ENCODE results near the gene DDX1. TPM values are rescaled to one million over a fixed set of nuclear protein-coding genes. Genes with fewer than 3 reads are reported as not detected.

Gene DDX1
- total and polyA plus RNA-seq, 2 experiments from 2014 or later = 99.9 to 102 TPM

GRCh38 chr2:15565994-15566671, 25.5 kb upstream of the DDX1 start:
- Mint-ChIP-seq H3K27me3 (ENCODE audit: insufficient read depth, low read depth, poor library complexity) (no peaks in the 10 kb centered on the region), H3K4me3 (no peak overlapping the region), H3K36me3 (ENCODE audit: low read depth) (no peaks in the 10 kb centered on the region), H3K9me3 (no peaks in the 10 kb centered on the region), H3K4me1 (peaks cover 13% of the 10 kb centered on the region), H3K27ac (no peak overlapping the region)
- H3K27me3 ChIP-seq (ENCODE audit: insufficient read depth) = no peaks in the 10 kb centered on the region
- no peaks in the 10 kb centered on the region for H3F3A ChIP-seq (replicated peaks; ENCODE audit: low read depth)
- TF ChIP-seq POLR2AphosphoS5 (IDR thresholded peaks at IDR 0.05; ENCODE audit: low read depth) (no peak), CREB1 (CRISPR knock-in tag; IDR thresholded peaks at IDR 0.05; ENCODE audit: low read depth) (no peak), ZNF462 (CRISPR knock-in tag; IDR thresholded peaks at IDR 0.05) (no peak), EZH2 (IDR thresholded peaks at IDR 0.05; ENCODE audit: low read depth, unreplicated experiment) (no peak), ZNF331 (CRISPR knock-in tag; IDR thresholded peaks at IDR 0.05; ENCODE audit: low read depth) (no peak), NANOG (IDR thresholded peaks at IDR 0.05; ENCODE audit: borderline replicate concordance) (no peak), STAT1 (IDR thresholded peaks at IDR 0.05; ENCODE audit: unreplicated experiment) (no peak), REST (IDR thresholded peaks at IDR 0.05; ENCODE audit: unreplicated experiment) (no peak), EZH2phosphoT487 (IDR thresholded peaks at IDR 0.05; ENCODE audit: unreplicated experiment) (no peak), JUNB (IDR thresholded peaks at IDR 0.05; ENCODE audit: unreplicated experiment) (no peak)
- TF ChIP-seq, protein P1, sequence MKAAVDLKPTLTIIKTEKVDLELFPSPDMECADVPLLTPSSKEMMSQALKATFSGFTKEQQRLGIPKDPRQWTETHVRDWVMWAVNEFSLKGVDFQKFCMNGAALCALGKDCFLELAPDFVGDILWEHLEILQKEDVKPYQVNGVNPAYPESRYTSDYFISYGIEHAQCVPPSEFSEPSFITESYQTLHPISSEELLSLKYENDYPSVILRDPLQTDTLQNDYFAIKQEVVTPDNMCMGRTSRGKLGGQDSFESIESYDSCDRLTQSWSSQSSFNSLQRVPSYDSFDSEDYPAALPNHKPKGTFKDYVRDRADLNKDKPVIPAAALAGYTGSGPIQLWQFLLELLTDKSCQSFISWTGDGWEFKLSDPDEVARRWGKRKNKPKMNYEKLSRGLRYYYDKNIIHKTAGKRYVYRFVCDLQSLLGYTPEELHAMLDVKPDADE (IDR thresholded peaks at IDR 0.05) = no peak
- ATAC-seq = no peak
- no peak overlapping the region for H3K4me2 ChIP-seq
- H3K4me3 ChIP-seq = no peak overlapping the region
- H3K4me1 ChIP-seq (ENCODE audit: insufficient read depth) = no peaks in the 10 kb centered on the region
- no peaks in the 10 kb centered on the region for H3K79me2 ChIP-seq (replicated peaks; ENCODE audit: insufficient read depth)
- H4K20me1 ChIP-seq (replicated peaks; ENCODE audit: insufficient read depth) = no peaks in the 10 kb centered on the region
- H2AFZ ChIP-seq = no peak overlapping the region
- no peaks in the 10 kb centered on the region for H3K36me3 ChIP-seq (ENCODE audit: insufficient read depth)
- H3K9me2 ChIP-seq (ENCODE audit: insufficient read depth) = no peaks in the 10 kb centered on the region
- no peak for DNase-seq (ENCODE audit: low spot score)
- no peak overlapping the region for H3K27ac ChIP-seq (ENCODE audit: low read depth)

All from GM23338 (cell line).